ENCODE measurements around the gene DOCK3. TPM values are rescaled to one million over a fixed set of nuclear protein-coding genes. Genes with fewer than 3 reads are reported as not detected.

The DOCK3 gene
- total and polyA plus RNA-seq, 4 donors = 0.01 to 0.08 (median 0.06) TPM; not detected in 1

DNA sequence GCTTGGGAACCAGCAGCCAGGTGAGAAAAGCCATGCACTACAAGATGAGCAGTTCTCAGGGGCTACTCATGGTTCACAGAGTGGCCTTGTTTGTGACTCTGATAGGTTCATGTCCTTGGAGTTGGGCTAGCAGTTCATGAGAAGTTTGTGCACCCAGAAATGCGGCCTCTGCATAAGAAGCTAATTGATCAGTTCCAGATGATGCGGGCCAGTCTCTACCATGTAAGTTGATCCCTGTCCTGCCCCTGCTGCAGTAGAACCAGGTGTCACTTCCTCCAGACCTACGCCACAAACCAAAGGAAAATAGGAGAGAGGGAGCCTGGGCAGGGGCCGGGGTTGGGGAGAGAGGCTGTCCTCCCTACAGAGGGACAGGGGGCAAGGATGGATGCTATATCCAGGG lies 683.1 kb downstream of the DOCK3 start:
- no peak for TF ChIP-seq RAD21 (IDR thresholded peaks at IDR 0.05)
- TF ChIP-seq JUND (IDR thresholded peaks at IDR 0.05) = no peak
- TF ChIP-seq NR2F2 (IDR thresholded peaks at IDR 0.05) = no peak
- TF ChIP-seq, protein P1, sequence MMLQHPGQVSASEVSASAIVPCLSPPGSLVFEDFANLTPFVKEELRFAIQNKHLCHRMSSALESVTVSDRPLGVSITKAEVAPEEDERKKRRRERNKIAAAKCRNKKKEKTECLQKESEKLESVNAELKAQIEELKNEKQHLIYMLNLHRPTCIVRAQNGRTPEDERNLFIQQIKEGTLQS (IDR thresholded peaks at IDR 0.05) = no peak
- no peak for TF ChIP-seq EGR1 (IDR thresholded peaks at IDR 0.05; ENCODE audit: low read depth in 2 of 2)
- TF ChIP-seq GABPA (IDR thresholded peaks at IDR 0.05 in 1 of 2, conservative IDR thresholded peaks at IDR 0.05 in 1 of 2) = no peak
- TF ChIP-seq YY1 (IDR thresholded peaks at IDR 0.05) = no peak
- TF ChIP-seq MAX (IDR thresholded peaks at IDR 0.05) = no peak
- no peak for DNase-seq (ENCODE audit: low spot score)
- no peaks in the 10 kb centered on the region for H3K36me3 ChIP-seq (ENCODE audit: control insufficient read depth in 4 of 4, insufficient read depth in 3 of 4, low read depth in 1 of 4, low read length in 3 of 4)
- WGBS = 66% methylated on average over 4 of the region's 4 CpGs
- no peaks in the 10 kb centered on the region for H3K4me1 ChIP-seq (ENCODE audit: control insufficient read depth in 4 of 4, insufficient read depth in 4 of 4, low read length in 3 of 4)
- H3K27ac ChIP-seq (ENCODE audit: low read depth in 1 of 2, low read length in 2 of 2) = no peak overlapping the region
- H3K4me3 ChIP-seq (ENCODE audit: low read depth in 1 of 3, low read length in 3 of 3) = no peak overlapping the region
- H3K9me3 ChIP-seq (ENCODE audit: control insufficient read depth in 4 of 4, low read length in 3 of 4) = no peaks in the 10 kb centered on the region
- H3K27me3 ChIP-seq (ENCODE audit: control insufficient read depth in 4 of 4, insufficient read depth in 4 of 4, low read length in 3 of 4) = no peaks in the 10 kb centered on the region
- H3K9ac ChIP-seq (ENCODE audit: low read depth in 1 of 2, low read length in 2 of 2) = no peak overlapping the region

DNA sequence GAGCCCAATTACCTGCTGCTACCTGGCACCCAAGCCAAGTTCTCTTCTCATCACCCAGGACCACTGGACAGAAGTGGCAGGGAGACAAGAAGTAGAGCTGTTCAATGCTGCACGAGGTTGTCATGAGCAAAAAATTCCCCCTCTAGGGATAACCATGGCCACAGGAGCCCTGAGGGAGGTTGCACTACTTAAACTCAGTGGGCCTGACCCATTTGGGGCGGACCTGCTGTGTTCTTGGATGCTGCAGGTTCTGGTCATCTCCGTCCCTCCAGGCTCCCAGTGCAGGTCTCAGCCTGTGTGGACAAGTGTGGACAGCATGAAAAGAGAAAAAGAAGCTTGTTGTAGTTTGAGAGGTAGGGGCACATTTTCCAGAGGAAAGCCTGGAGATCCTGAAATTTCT lies 684.3 kb downstream of the DOCK3 start:
- no peak overlapping the region for H3K9ac ChIP-seq (ENCODE audit: low read depth in 1 of 2, low read length in 2 of 2)
- H3K9me3 ChIP-seq (ENCODE audit: control insufficient read depth in 4 of 4, low read length in 3 of 4) = no peaks in the 10 kb centered on the region
- no peak for DNase-seq (ENCODE audit: low spot score)
- no peaks in the 10 kb centered on the region for H3K36me3 ChIP-seq (ENCODE audit: control insufficient read depth in 4 of 4, insufficient read depth in 3 of 4, low read depth in 1 of 4, low read length in 3 of 4)
- H3K4me3 ChIP-seq (ENCODE audit: low read depth in 1 of 3, low read length in 3 of 3) = no peak overlapping the region
- H3K27me3 ChIP-seq (ENCODE audit: control insufficient read depth in 4 of 4, insufficient read depth in 4 of 4, low read length in 3 of 4) = no peaks in the 10 kb centered on the region
- H3K4me1 ChIP-seq (ENCODE audit: control insufficient read depth in 4 of 4, insufficient read depth in 4 of 4, low read length in 3 of 4) = no peaks in the 10 kb centered on the region
- 80% methylated on average over 3 of the region's 3 CpGs for WGBS
- no peak overlapping the region for H3K27ac ChIP-seq (ENCODE audit: low read depth in 1 of 2, low read length in 2 of 2)
- no peak for TF ChIP-seq RAD21 (IDR thresholded peaks at IDR 0.05)
- no peak for TF ChIP-seq GABPA (IDR thresholded peaks at IDR 0.05 in 1 of 2, conservative IDR thresholded peaks at IDR 0.05 in 1 of 2)
- TF ChIP-seq JUND (IDR thresholded peaks at IDR 0.05) = no peak
- TF ChIP-seq, protein P2, sequence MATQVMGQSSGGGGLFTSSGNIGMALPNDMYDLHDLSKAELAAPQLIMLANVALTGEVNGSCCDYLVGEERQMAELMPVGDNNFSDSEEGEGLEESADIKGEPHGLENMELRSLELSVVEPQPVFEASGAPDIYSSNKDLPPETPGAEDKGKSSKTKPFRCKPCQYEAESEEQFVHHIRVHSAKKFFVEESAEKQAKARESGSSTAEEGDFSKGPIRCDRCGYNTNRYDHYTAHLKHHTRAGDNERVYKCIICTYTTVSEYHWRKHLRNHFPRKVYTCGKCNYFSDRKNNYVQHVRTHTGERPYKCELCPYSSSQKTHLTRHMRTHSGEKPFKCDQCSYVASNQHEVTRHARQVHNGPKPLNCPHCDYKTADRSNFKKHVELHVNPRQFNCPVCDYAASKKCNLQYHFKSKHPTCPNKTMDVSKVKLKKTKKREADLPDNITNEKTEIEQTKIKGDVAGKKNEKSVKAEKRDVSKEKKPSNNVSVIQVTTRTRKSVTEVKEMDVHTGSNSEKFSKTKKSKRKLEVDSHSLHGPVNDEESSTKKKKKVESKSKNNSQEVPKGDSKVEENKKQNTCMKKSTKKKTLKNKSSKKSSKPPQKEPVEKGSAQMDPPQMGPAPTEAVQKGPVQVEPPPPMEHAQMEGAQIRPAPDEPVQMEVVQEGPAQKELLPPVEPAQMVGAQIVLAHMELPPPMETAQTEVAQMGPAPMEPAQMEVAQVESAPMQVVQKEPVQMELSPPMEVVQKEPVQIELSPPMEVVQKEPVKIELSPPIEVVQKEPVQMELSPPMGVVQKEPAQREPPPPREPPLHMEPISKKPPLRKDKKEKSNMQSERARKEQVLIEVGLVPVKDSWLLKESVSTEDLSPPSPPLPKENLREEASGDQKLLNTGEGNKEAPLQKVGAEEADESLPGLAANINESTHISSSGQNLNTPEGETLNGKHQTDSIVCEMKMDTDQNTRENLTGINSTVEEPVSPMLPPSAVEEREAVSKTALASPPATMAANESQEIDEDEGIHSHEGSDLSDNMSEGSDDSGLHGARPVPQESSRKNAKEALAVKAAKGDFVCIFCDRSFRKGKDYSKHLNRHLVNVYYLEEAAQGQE (IDR thresholded peaks at IDR 0.05) = no peak

DNA sequence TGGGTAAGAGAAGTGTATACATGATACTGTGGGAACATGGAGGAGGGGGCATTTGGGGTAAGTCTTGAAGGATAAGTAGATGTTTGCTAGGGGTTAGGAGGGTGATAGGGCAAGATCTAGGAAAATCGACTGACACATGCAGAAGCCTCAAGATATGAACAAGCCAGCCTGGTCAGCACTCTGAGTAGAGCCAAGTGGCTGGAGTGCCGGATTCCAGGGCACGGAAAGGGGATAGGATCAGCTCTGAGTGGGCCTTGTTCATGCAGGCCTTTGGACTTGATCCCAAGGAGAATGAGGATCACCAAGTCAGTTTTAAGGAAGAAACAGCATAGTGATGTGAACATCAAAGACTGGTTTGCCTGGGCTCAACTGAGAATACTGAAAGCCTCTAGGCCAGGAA lies 686.1 kb downstream of the DOCK3 start:
- Histone ChIP-seq H3K4me3 (ENCODE audit: low read depth in 1 of 3, low read length in 3 of 3) (no peak overlapping the region), H3K27ac (ENCODE audit: low read depth in 1 of 2, low read length in 2 of 2) (no peak overlapping the region), H3K4me1 (ENCODE audit: control insufficient read depth in 4 of 4, insufficient read depth in 4 of 4, low read length in 3 of 4) (no peaks in the 10 kb centered on the region), H3K9me3 (ENCODE audit: control insufficient read depth in 4 of 4, low read length in 3 of 4) (no peaks in the 10 kb centered on the region), H3K9ac (ENCODE audit: low read depth in 1 of 2, low read length in 2 of 2) (no peak overlapping the region), H3K27me3 (ENCODE audit: control insufficient read depth in 4 of 4, insufficient read depth in 4 of 4, low read length in 3 of 4) (no peaks in the 10 kb centered on the region), H3K36me3 (ENCODE audit: control insufficient read depth in 4 of 4, insufficient read depth in 3 of 4, low read depth in 1 of 4, low read length in 3 of 4) (no peaks in the 10 kb centered on the region)
- no peak for DNase-seq (ENCODE audit: low spot score)
- 88% methylated on average over 3 of the region's 3 CpGs for WGBS
- TF ChIP-seq FOXA1 (IDR thresholded peaks at IDR 0.05) = no peak
- no peak for TF ChIP-seq GABPA (IDR thresholded peaks at IDR 0.05 in 1 of 2, conservative IDR thresholded peaks at IDR 0.05 in 1 of 2)
- no peak for TF ChIP-seq JUND (IDR thresholded peaks at IDR 0.05)
- no peak for TF ChIP-seq FOXA2 (IDR thresholded peaks at IDR 0.05)
- no peak for TF ChIP-seq TAF1 (conservative IDR thresholded peaks at IDR 0.05)
- no peak for TF ChIP-seq EGR1 (IDR thresholded peaks at IDR 0.05; ENCODE audit: low read depth in 2 of 2)
- TF ChIP-seq, protein P1 (IDR thresholded peaks at IDR 0.05) = no peak
- no peak for TF ChIP-seq RXRA (IDR thresholded peaks at IDR 0.05)
- TF ChIP-seq CTCF (IDR thresholded peaks at IDR 0.05; ENCODE audit: low read depth, low read length, missing input control) = no peak
- TF ChIP-seq SP1 (IDR thresholded peaks at IDR 0.05) = no peak
- no peak for TF ChIP-seq MAX (IDR thresholded peaks at IDR 0.05)
- TF ChIP-seq RAD21 (IDR thresholded peaks at IDR 0.05) = no peak
- no peak for TF ChIP-seq ZBTB33 (IDR thresholded peaks at IDR 0.05)
- no peak for TF ChIP-seq HNF4A (conservative IDR thresholded peaks at IDR 0.05)
- TF ChIP-seq NR2F2 (IDR thresholded peaks at IDR 0.05) = no peak
- no peak for TF ChIP-seq YY1 (IDR thresholded peaks at IDR 0.05)
- no peak for TF ChIP-seq HNF4G (IDR thresholded peaks at IDR 0.05)

All from liver (tissue), 9 donors.